Sigmoid colon (tissue), 4 donors: ENCODE measurements around the gene FLT1.

Experiments used
- CTCF ChIP-seq, 4 experiments: fragments of 450-650 bp in 3 of 4; fragments of 200-600 bp in 1 of 4; IDR thresholded peaks; one replicate each; pipeline ENCODE4 v1.5.1; 2016 to 2019; ENCODE audit warnings: antibody characterized with exemption in 4 of 4, mild to moderate bottlenecking in 3 of 4, moderate library complexity in 2 of 4
- EP300 ChIP-seq, 4 donors: sonication (generic); formaldehyde crosslinking; IDR thresholded peaks; one replicate each; pipeline ENCODE4 v1.6.1; 2017; ENCODE audit warnings: antibody characterized with exemption in 4 of 4
- POLR2A ChIP-seq, 2 donors: fragments of 450-650 bp; IDR thresholded peaks; one replicate each; pipeline ENCODE4 v1.6.1; 2016; ENCODE audit warnings: antibody characterized with exemption in 2 of 2, mild to moderate bottlenecking in 2 of 2, moderate library complexity in 2 of 2
- POLR2AphosphoS5 ChIP-seq, 4 donors: sonication (generic); formaldehyde crosslinking; IDR thresholded peaks; one replicate each; pipeline ENCODE4 v1.6.1; 2017; ENCODE audit warnings: antibody characterized with exemption in 4 of 4

- TF ChIP-seq CTCF (IDR thresholded peaks at IDR 0.05) (no peak), EP300 (IDR thresholded peaks at IDR 0.05) (no peak), POLR2A (IDR thresholded peaks at IDR 0.05) (no peak), POLR2AphosphoS5 (IDR thresholded peaks at IDR 0.05) (no peak)
These were observed 150.8 kb downstream of the FLT1 start for GRCh38 chr13:28344163-28344562.
